ENCODE measurements around the gene NSDHL. TPM values are rescaled to one million over a fixed set of nuclear protein-coding genes. Genes with fewer than 3 reads are reported as not detected.

NSDHL gene
- total and polyA plus RNA-seq, 9 donors = 5.0 to 48.6 (median 12.3) TPM

DNA sequence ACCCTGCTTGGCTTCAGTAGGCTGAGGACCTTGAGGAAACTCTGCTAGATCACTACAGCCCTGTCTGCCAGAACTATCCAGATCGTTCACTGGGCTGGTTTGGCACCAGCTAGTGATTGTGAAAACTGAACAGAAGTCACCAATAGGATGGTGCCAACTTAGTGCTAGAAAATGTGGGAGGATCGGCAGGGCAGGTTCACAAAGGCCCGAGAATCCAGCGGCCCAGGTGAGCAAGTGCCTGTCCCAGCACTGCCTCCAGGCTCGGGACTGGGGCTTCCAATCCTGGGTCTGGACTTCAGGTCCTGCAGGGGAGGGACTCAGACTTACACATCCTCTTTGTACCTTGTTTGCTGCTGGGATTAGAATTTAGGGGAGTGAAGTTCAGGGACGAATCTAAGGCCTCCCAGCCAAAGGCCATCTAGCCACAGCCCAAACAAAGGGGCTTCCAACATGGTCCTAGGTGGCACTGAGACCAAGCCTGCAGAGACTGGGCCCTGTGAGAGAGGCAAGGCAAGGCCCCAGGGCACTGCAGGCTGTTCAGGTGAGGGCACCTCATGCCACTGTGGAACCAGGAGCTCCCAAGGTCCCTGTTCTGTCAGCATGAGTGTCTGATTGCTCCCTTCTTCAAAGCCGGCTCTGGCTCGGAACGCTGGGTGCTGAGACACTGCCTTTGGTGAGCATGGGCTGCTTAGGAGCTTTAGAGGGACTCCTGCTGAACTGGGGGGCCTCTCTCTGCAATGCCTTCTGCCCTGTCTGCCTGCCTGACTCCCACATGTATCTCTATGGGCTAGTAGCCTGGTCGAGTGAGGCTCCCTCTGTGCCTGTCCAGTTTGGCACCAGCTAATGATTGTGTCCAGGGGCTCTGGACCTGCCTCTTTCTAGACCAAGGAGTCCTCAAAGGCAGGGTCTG is 46.3 kb downstream of the NSDHL start:
- Histone ChIP-seq H3K36me3 (no peaks in the 10 kb centered on the region), H3K27ac (no peak overlapping the region), H3K4me3 (no peak overlapping the region), H3K4me1 (ENCODE audit: insufficient read depth) (no peaks in the 10 kb centered on the region), H3K27me3 (no peaks in the 10 kb centered on the region), H3K9me3 (no peaks in the 10 kb centered on the region)
- DNase-seq = no peak
- whole genome bisulfite sequencing, 3 donors = 69 to 83% (median 75%) methylated on average over 10 of the region's 10 CpGs
- TF ChIP-seq EP300 (IDR thresholded peaks at IDR 0.05) (no peak), CTCF (IDR thresholded peaks at IDR 0.05) (no peak), POLR2A (IDR thresholded peaks at IDR 0.05) (no peak)
- intact Hi-C loops (cut with DNase I) = no loop called here

DNA sequence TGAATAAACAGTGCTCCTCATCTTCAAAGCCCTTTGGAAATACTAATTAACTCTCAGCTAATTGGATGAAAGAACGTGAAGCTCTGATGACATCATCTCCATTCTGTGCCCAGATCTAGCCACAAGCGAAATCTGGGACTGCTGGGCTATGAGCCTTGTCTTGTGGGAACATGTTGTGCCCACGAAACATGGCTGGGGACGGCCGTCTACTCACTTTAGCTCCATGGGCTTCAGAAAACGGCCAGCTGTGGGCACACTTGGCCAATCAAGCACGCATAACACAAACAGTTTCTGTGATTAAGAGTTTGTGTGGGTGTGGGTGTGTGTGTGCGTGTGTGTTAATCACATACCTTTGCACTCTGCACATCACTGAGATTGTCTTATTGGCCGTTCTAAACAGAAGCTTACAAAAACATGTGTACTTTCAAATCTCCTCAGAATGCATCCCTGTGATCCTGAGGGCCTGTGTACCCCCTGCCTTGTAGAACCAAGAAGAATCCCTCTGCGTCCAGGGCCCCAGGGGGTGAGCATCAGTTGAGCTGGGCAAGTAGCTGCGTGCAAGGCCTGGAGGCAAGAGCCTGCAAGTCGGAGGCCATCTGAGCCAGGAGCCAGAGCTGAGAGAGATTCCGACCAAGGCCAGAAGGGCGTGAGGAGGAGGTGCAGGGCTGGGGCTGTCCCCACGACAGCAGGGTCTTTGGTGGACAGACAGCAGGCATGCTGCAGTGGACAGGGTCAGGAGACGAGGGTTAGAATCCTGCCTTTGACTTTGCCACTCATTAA is 48.3 kb downstream of the NSDHL start:
- Histone ChIP-seq H3K36me3 (no peaks in the 10 kb centered on the region), H3K4me1 (ENCODE audit: insufficient read depth) (no peaks in the 10 kb centered on the region), H3K4me3 (no peak overlapping the region), H3K9me3 (no peaks in the 10 kb centered on the region), H3K27ac (no peak overlapping the region), H3K27me3 (no peaks in the 10 kb centered on the region)
- TF ChIP-seq POLR2A (IDR thresholded peaks at IDR 0.05) (no peak), CTCF (IDR thresholded peaks at IDR 0.05) (no peak), EP300 (IDR thresholded peaks at IDR 0.05) (no peak)
- no peak for DNase-seq
- WGBS, 3 donors = 67 to 72% (median 70%) methylated on average over 16 of the region's 16 CpGs
- intact Hi-C loops (cut with DNase I) = no loop called here

DNA sequence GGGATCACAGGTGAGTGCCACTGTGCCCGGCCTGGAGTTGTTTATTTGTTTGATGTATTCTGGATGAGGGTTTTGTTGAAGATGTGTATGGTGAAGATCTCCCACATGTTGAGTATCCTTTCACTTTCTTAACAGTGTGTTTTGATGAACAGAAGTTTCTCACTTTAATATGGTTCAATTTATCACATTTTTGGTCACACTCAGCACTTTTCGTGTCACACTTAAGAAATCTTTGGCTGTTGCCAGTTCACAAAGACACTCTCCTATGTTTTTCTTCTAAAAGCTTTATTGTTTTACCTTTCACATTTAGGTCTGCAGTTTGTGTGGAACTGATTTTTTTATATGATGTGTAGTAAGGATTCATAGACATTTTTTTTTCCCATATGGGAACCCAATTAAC is 50.4 kb downstream of the NSDHL start:
- Histone ChIP-seq H3K9me3 (no peaks in the 10 kb centered on the region), H3K4me3 (no peak overlapping the region), H3K4me1 (ENCODE audit: insufficient read depth) (no peaks in the 10 kb centered on the region), H3K36me3 (no peaks in the 10 kb centered on the region), H3K27ac (no peak overlapping the region), H3K27me3 (no peaks in the 10 kb centered on the region)
- 73 to 78% (median 74%) methylated on average over 2 of the region's 2 CpGs for WGBS, 3 donors
- intact Hi-C loops (cut with DNase I) = no loop called here
- TF ChIP-seq EP300 (IDR thresholded peaks at IDR 0.05) (no peak), CTCF (IDR thresholded peaks at IDR 0.05) (no peak), POLR2A (IDR thresholded peaks at IDR 0.05) (no peak)
- no peak for DNase-seq

DNA sequence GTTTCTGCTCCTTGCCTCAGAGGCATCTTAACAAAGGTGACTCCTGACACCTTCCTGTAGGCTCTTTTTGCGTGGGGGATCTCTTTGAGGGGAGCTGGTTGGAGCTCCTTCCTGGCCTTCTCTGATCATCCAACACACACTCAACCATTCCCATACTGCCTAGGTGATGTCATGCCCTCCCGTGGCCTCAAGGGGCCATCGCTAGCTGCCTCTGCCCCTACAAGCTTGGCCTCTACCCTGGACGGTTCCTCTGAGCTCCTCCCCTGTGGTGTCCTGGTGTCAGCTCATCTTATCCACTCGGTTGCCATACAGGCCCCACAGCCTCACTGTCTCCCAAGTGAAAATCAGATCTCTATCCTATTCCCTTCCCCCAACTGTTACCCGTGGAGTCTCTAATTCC is 53.3 kb downstream of the NSDHL start:
- H3K4me3 ChIP-seq = no peak overlapping the region
- H3K4me1 ChIP-seq (ENCODE audit: insufficient read depth) = no peaks in the 10 kb centered on the region
- no peak for DNase-seq
- H3K9me3 ChIP-seq = no peaks in the 10 kb centered on the region
- H3K27me3 ChIP-seq = no peaks in the 10 kb centered on the region
- H3K27ac ChIP-seq = no peak overlapping the region
- no peaks in the 10 kb centered on the region for H3K36me3 ChIP-seq
- intact Hi-C loops (cut with DNase I) = no loop called here
- WGBS, 3 donors = 35 to 62% (median 51%) methylated on average over 6 of the region's 6 CpGs
- TF ChIP-seq EP300 (IDR thresholded peaks at IDR 0.05) = no peak
- no peak for TF ChIP-seq POLR2A (IDR thresholded peaks at IDR 0.05)
- TF ChIP-seq CTCF (IDR thresholded peaks at IDR 0.05) = no peak

Measured in ovary (tissue), 9 donors.